ENCODE data around the gene CRYL1. TPM values are rescaled to one million over a fixed set of nuclear protein-coding genes. Genes with fewer than 3 reads are reported as not detected.

The CRYL1 gene
- polyA plus RNA-seq, 1 of the 3 experiments (the other 2 are of a cell fraction): 34.8 TPM

DNA sequence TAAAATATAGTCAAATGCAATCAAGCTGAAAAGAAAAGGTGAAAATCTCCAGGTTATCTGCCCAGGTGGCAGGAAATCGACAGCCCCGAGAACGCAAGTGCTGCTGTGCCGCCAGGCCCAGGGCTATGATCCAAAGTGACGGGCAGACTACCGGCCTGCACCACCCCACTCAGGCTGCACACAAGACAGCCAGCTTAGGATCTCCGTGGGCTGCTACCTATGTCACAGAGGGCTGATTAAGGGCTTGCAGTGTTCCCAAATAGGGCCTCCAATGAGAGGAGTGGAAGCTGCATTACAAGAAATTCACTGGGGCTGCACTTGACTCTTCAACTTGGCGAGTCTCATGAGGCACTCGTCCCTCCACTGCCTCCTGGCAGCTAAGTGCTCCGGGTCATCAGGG, 121.8 kb downstream of the CRYL1 start:
- DNase-seq: no peak
- Histone ChIP-seq H3K4me1 (ENCODE audit: control insufficient read depth in 1 of 2, insufficient read depth in 2 of 2, low read depth in 1 of 2, low read length in 1 of 2) (peaks cover 0 to 9% of the 10 kb centered on the region in 2 experiments; a peak in 1 of 4 replicates), H3K4me3 (ENCODE audit: low read depth in 2 of 2, low read length in 1 of 2) (no peak overlapping the region), H3K36me3 (replicated peaks in 1 of 2; ENCODE audit: control insufficient read depth in 1 of 2, insufficient read depth in 2 of 2, low read length in 1 of 2) (no peaks in the 10 kb centered on the region), H3F3A (replicated peaks; ENCODE audit: insufficient read depth) (peaks cover 8% of the 10 kb centered on the region), H2AFZ (ENCODE audit: low read depth) (no peak overlapping the region), H4K20me1 (ENCODE audit: insufficient read depth) (no peaks in the 10 kb centered on the region), H3K27me3 (ENCODE audit: insufficient read depth) (no peaks in the 10 kb centered on the region), H3K9ac (no peak overlapping the region), H3K9me2 (no peaks in the 10 kb centered on the region), H3K9me3 (no peaks in the 10 kb centered on the region), H3K79me2 (ENCODE audit: insufficient read depth) (no peaks in the 10 kb centered on the region), H3K27ac (ENCODE audit: low read depth in 2 of 2, low read length in 1 of 2) (no peak overlapping the region), H3K4me2 (no peak overlapping the region)
- CTCF ChIA-PET: no interaction called here
- TF ChIP-seq, protein P1, sequence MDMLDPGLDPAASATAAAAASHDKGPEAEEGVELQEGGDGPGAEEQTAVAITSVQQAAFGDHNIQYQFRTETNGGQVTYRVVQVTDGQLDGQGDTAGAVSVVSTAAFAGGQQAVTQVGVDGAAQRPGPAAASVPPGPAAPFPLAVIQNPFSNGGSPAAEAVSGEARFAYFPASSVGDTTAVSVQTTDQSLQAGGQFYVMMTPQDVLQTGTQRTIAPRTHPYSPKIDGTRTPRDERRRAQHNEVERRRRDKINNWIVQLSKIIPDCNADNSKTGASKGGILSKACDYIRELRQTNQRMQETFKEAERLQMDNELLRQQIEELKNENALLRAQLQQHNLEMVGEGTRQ (IDR thresholded peaks at IDR 0.05; ENCODE audit: borderline replicate concordance, low read depth, low read length): no peak
- TF ChIP-seq JUND (IDR thresholded peaks at IDR 0.05) (no peak), POLR2AphosphoS5 (IDR thresholded peaks at IDR 0.05; ENCODE audit: low read depth, low read length) (no peak), FOSL2 (IDR thresholded peaks at IDR 0.05; ENCODE audit: borderline replicate concordance, low read depth) (no peak), TEAD4 (IDR thresholded peaks at IDR 0.05; ENCODE audit: borderline replicate concordance, insufficient read depth) (no peak), FOXM1 (IDR thresholded peaks at IDR 0.05; ENCODE audit: low read depth) (no peak), SIN3A (IDR thresholded peaks at IDR 0.05; ENCODE audit: borderline replicate concordance, low read depth, low read length) (no peak), EP300 (IDR thresholded peaks at IDR 0.05; ENCODE audit: borderline replicate concordance in 1 of 2, low read depth in 1 of 2, low read length in 1 of 2) (no peak), TAF1 (IDR thresholded peaks at IDR 0.05; ENCODE audit: borderline replicate concordance, low read depth, low read length) (no peak), ELF1 (IDR thresholded peaks at IDR 0.05) (no peak), YY1 (IDR thresholded peaks at IDR 0.05; ENCODE audit: low read depth) (no peak), RAD21 (IDR thresholded peaks at IDR 0.05; ENCODE audit: low read length) (no peak), MXI1 (IDR thresholded peaks at IDR 0.05; ENCODE audit: low read depth, low read length) (no peak)
- TF ChIP-seq, protein P2, sequence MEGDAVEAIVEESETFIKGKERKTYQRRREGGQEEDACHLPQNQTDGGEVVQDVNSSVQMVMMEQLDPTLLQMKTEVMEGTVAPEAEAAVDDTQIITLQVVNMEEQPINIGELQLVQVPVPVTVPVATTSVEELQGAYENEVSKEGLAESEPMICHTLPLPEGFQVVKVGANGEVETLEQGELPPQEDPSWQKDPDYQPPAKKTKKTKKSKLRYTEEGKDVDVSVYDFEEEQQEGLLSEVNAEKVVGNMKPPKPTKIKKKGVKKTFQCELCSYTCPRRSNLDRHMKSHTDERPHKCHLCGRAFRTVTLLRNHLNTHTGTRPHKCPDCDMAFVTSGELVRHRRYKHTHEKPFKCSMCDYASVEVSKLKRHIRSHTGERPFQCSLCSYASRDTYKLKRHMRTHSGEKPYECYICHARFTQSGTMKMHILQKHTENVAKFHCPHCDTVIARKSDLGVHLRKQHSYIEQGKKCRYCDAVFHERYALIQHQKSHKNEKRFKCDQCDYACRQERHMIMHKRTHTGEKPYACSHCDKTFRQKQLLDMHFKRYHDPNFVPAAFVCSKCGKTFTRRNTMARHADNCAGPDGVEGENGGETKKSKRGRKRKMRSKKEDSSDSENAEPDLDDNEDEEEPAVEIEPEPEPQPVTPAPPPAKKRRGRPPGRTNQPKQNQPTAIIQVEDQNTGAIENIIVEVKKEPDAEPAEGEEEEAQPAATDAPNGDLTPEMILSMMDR (IDR thresholded peaks at IDR 0.05): no peak
- TF ChIP-seq, protein P3, sequence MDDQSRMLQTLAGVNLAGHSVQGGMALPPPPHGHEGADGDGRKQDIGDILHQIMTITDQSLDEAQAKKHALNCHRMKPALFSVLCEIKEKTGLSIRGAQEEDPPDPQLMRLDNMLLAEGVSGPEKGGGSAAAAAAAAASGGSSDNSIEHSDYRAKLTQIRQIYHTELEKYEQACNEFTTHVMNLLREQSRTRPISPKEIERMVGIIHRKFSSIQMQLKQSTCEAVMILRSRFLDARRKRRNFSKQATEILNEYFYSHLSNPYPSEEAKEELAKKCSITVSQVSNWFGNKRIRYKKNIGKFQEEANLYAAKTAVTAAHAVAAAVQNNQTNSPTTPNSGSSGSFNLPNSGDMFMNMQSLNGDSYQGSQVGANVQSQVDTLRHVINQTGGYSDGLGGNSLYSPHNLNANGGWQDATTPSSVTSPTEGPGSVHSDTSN (IDR thresholded peaks at IDR 0.05): no peak
- TF ChIP-seq, protein P4, sequence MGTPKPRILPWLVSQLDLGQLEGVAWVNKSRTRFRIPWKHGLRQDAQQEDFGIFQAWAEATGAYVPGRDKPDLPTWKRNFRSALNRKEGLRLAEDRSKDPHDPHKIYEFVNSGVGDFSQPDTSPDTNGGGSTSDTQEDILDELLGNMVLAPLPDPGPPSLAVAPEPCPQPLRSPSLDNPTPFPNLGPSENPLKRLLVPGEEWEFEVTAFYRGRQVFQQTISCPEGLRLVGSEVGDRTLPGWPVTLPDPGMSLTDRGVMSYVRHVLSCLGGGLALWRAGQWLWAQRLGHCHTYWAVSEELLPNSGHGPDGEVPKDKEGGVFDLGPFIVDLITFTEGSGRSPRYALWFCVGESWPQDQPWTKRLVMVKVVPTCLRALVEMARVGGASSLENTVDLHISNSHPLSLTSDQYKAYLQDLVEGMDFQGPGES (IDR thresholded peaks at IDR 0.05; ENCODE audit: low read depth, low read length): no peak
- POLR2A ChIA-PET: no interaction called here
- 90% methylated on average over 7 of the region's 10 CpGs for WGBS (ENCODE audit: low lambda C conversion rate)

Data from SK-N-SH (cell line).